Measurements from ENCODE around the gene KCNK18.

The KCNK18 gene

DNA sequence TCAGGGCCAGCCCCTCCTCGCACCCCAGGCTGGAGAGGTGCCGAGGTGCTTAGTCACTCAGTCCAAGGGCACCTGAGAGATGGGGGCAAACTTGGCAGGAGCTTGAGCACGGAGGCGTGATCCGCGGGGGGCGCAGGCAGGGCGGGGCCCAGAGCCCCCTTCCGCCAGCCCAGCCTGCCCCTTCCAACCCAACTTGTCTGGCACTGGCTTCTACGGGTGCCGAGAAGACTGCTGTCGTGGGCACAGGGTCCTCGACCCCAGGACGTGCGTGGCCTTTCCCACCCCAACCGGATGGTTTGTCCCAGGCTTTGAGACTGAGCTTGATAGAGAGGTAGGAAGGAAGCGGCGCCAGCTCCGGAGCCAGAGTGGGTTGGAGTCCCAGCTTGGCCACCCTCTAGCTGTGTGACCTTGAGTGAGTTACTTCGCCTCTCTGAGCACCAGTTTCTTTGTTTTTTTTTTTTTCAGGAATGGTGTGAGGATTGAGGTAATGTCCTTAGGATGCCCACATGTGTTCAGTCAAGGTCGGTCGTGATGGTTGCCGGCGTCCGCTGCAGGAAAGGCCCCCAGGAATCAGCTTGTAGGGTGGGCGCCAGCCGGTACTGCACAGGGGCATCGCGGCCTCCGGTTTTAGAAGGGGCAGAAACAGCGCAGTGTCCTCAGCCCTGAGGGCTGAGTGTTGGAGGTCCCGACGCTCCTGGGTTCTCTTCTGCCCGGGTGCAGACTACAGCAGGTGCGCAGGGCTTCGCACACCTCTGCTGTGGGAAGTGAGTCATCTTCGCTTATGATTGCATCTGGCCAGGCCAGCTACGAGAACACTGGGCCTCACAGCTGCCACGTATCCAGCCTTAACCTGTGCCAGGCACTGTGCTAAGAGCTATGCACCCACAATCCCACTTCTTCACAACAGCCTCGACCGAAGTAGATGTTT lies 30.6 kb upstream of the KCNK18 start:
- no peak for DNase-seq (ENCODE audit: extremely low read depth, low read depth)
- TF ChIP-seq, protein P1, sequence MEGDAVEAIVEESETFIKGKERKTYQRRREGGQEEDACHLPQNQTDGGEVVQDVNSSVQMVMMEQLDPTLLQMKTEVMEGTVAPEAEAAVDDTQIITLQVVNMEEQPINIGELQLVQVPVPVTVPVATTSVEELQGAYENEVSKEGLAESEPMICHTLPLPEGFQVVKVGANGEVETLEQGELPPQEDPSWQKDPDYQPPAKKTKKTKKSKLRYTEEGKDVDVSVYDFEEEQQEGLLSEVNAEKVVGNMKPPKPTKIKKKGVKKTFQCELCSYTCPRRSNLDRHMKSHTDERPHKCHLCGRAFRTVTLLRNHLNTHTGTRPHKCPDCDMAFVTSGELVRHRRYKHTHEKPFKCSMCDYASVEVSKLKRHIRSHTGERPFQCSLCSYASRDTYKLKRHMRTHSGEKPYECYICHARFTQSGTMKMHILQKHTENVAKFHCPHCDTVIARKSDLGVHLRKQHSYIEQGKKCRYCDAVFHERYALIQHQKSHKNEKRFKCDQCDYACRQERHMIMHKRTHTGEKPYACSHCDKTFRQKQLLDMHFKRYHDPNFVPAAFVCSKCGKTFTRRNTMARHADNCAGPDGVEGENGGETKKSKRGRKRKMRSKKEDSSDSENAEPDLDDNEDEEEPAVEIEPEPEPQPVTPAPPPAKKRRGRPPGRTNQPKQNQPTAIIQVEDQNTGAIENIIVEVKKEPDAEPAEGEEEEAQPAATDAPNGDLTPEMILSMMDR (IDR thresholded peaks at IDR 0.05; ENCODE audit: low read depth, low read length), result no peak

DNA sequence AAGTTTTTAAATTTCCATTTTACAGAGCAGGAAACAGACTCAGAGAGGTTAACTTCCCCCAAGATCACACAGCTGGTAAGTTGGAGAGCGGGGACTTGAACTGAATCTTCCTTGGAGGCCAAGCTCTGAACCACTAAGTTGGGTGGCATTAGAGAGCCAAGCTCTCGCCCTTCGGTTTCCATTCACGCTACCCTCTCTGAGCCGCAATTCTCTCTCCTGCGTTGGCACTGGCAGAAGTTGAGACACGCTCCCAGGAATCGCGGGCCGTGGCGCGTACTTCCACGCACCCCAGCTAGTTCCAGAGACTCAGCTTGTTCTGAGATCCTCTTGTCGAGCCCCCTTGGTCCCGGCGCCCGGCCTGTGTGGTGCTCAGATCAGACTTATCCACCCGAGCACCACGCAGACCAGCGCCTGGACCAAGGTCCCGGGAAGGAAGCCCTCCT lies 29.9 kb upstream of the KCNK18 start:
- no peak for DNase-seq (ENCODE audit: extremely low read depth, low read depth)
- TF ChIP-seq, protein P1 (IDR thresholded peaks at IDR 0.05; ENCODE audit: low read depth, low read length), result no peak

DNA sequence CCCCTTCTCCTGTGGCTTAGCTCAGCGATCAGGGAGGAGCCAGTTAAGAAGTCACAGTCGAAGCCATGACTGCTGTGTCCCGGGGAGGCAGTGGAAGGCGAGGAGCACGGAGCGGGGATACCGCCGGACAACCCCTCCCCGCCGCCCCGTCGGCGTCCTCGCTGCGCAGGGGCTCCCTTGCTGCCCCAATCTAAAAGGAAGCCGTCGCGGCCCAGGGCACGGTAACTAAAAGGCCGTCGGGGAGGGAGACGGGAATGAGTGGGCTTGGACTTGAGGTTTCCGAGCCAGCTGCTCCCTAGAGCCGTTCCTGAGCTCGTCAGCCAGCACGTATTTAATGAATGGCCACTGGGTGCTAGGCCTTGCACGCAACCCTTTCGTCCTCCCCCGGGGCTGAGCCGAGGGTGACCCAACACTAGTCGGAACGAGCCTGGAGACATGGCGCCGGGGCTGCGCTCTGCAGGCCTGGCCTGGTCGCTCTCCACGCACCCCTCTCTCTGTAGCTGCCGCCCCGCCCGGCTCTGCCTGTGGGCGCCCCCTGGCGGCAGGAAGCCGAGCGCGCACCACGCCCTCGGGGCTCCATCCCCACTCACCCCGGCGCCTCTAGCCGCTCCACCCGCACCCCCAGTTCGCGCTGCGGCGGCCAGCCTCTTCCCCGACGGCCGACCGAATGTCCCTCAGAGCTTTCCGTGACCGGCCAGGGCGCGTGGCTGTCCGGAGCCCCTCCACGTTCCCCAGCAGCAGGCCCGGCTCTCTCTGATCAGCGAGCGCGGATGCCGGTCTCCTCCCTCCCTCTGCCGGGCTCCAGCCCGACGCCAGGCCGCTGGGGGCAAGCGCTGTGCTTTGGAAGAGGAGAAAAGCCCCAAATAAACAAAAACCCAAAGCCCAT lies 29.3 kb upstream of the KCNK18 start:
- TF ChIP-seq, protein P1 (IDR thresholded peaks at IDR 0.05; ENCODE audit: low read depth, low read length), result peak; percentile 57
- DNase-seq (ENCODE audit: extremely low read depth, low read depth), result no peak

DNA sequence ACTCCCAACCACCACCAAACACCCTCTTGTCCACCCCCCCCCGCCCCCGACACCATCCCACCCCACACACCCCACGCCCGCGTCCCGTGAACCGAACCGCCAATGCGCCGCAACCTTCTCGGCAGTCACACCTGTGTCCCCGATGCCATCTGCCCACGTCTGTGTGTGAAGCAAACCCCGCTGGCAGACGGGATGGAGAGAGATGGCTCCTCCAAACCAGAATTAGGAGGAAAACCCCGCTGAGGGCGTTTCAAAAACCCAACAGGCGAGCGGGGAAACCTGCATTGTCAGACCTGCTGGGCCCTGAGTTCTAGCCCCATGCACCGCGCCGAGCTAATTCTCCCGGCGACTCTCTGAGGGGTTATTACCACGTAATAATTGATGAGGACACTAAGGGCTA lies 28.6 kb upstream of the KCNK18 start:
- TF ChIP-seq, protein P1 (IDR thresholded peaks at IDR 0.05; ENCODE audit: low read depth, low read length), result no peak
- no peak for DNase-seq (ENCODE audit: extremely low read depth, low read depth)

DNA sequence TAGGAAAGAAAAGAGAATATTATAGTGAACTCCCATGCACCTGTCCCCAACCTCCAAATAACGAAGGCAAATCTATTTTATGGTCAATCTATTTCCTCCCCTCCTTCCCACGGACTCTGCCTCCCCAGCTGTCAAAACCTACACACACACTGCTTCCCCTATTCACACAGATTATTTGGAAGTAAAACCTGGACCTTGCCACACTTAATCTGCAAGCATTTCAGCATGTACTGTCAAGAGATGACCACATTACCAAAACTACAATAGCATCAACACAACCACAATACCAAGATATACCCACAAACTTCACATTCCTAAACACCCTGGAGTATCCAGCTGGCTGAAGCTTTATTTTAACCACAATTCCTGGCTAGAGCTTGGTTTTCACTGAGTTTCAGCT lies 27.8 kb upstream of the KCNK18 start:
- DNase-seq (ENCODE audit: extremely low read depth, low read depth), result no peak
- TF ChIP-seq, protein P1 (IDR thresholded peaks at IDR 0.05; ENCODE audit: low read depth, low read length), result no peak

DNA sequence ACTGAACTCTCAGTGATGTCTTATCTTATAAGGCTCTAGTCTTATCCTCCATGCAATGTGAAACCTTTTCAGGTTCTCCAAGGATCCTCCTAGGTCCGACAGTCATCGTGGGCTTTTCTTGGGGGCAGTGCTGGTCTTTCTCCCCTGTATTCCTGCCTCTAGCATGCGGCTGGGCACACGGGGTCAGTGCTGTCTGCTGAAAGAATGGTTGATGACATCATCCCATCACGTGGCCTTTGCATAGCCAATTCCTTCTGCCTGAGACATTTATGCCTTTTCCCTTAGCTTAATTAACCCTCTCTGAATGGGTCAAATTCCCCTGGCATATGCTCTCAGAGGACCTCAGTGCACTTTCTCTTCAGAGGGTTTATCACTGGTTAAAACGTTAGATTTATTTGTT lies 27.0 kb upstream of the KCNK18 start:
- TF ChIP-seq, protein P1 (IDR thresholded peaks at IDR 0.05; ENCODE audit: low read depth, low read length), result no peak
- DNase-seq (ENCODE audit: extremely low read depth, low read depth), result no peak

All from AG09319 (cell line).